ENCODE data around the gene TUNAR. TPM values are rescaled to one million over a fixed set of nuclear protein-coding genes. Genes with fewer than 3 reads are reported as not detected.

The TUNAR gene
- total RNA-seq, 1 donor from 2014 or later = 3.0 TPM

GRCh38 chr14:95918466-95918865 is 41.8 kb downstream of the TUNAR start:
- DNase-seq (ENCODE audit: low read depth) = peak; percentile 72

- no peak for DNase-seq (ENCODE audit: low read depth)
Observed at GRCh38 chr14:95920769-95921438, 44.3 kb downstream of the TUNAR start.

GRCh38 chr14:95922080-95922479 is 45.4 kb downstream of the TUNAR start:
- no peak for DNase-seq (ENCODE audit: low read depth)

GRCh38 chr14:95928751-95929150 is 52.1 kb downstream of the TUNAR start:
- no peak for DNase-seq (ENCODE audit: low read depth)

- DNase-seq (ENCODE audit: low read depth) = no peak
Observed at GRCh38 chr14:95931384-95931783, 54.8 kb downstream of the TUNAR start.

GRCh38 chr14:95935228-95935822 is 58.7 kb downstream of the TUNAR start:
- DNase-seq (ENCODE audit: low read depth) = peak; percentile 33

- DNase-seq (ENCODE audit: low read depth) = no peak
Observed at GRCh38 chr14:95936041-95936440, 59.4 kb downstream of the TUNAR start.

- no peak for DNase-seq (ENCODE audit: low read depth)
Observed at GRCh38 chr14:95939335-95939734, 62.7 kb downstream of the TUNAR start.

GRCh38 chr14:95941897-95942296 is 65.3 kb downstream of the TUNAR start:
- no peak for DNase-seq (ENCODE audit: low read depth)

GRCh38 chr14:95943699-95944098 is 67.1 kb downstream of the TUNAR start:
- no peak for DNase-seq (ENCODE audit: low read depth)

- no peak for DNase-seq (ENCODE audit: low read depth)
Observed at GRCh38 chr14:95944462-95944861, 67.8 kb downstream of the TUNAR start.

- DNase-seq (ENCODE audit: low read depth) = peak; percentile 56
Observed at GRCh38 chr14:95946867-95947266, 70.2 kb downstream of the TUNAR start.

- DNase-seq (ENCODE audit: low read depth) = peak; percentile 90
Observed at GRCh38 chr14:95948558-95948981, 71.9 kb downstream of the TUNAR start.

GRCh38 chr14:95951359-95951758 is 74.7 kb downstream of the TUNAR start:
- DNase-seq (ENCODE audit: low read depth) = no peak

GRCh38 chr14:95953111-95953724 is 76.6 kb downstream of the TUNAR start:
- peak; percentile 36 for DNase-seq (ENCODE audit: low read depth)

- DNase-seq (ENCODE audit: low read depth) = peak; percentile 73
Observed at GRCh38 chr14:95956601-95957460, 80.2 kb downstream of the TUNAR start.

GRCh38 chr14:95958105-95958504 is 81.5 kb downstream of the TUNAR start:
- no peak for DNase-seq (ENCODE audit: low read depth)

- DNase-seq (ENCODE audit: low read depth) = no peak
Observed at GRCh38 chr14:95959317-95959716, 82.7 kb downstream of the TUNAR start.

GRCh38 chr14:95961481-95961880 is 84.8 kb downstream of the TUNAR start:
- peak; percentile 82 for DNase-seq (ENCODE audit: low read depth)

- DNase-seq (ENCODE audit: low read depth) = no peak
Observed at GRCh38 chr14:95964901-95965300, 88.3 kb downstream of the TUNAR start.

GRCh38 chr14:95968048-95968447 is 91.4 kb downstream of the TUNAR start:
- DNase-seq (ENCODE audit: low read depth) = peak; percentile 39
